Daoy (cell line): Measurements from ENCODE around the gene AKR1C3. TPM values are rescaled to one million over a fixed set of nuclear protein-coding genes. Genes with fewer than 3 reads are reported as not detected.
A peak's percentile ranks its signal among the peaks of the same experiment; 100 is the strongest.
"Not testable (repeated sequence)": the region's sequence is repeated elsewhere in the genome, so short reads cannot be mapped to it uniquely, and the experiment has no call there.

ENCODE experiments used
- DNase-seq: peaks from one replicate; pipeline ENCODE4 v3.0.0-alpha.2; 2015; ENCODE audit warnings: low read depth
- total RNA-seq: library from RNA; depleted of rRNA; stranded (reverse); fragments of >200 nt; shearing (Covaris generic); gene quantifications from 2 replicates; pipeline ENCODE4 v1.2.3, GENCODE V29; 2014; rRNA removed

AKR1C3 gene
- total RNA-seq = 2.1 and 4.3 TPM in 2 replicates

GRCh38 chr10:5094265-5095205 lies at the start of gene AKR1C3:
TSS of gene AKR1C3 (plus strand) at chr10:5094414. CDS start at chr10:5094445, 31 bp downstream.
- peak; percentile 41 for DNase-seq

GRCh38 chr10:5045095-5045494 lies 49.1 kb upstream of the AKR1C3 start:
- DNase-seq = no peak

GRCh38 chr10:5046410-5046809 lies 47.8 kb upstream of the AKR1C3 start:
- no peak for DNase-seq

- not testable (repeated sequence) for DNase-seq
These were observed 47.2 kb upstream of the AKR1C3 start for GRCh38 chr10:5047055-5047454.

- no peak for DNase-seq
These were observed 46.1 kb upstream of the AKR1C3 start for GRCh38 chr10:5047912-5048628.

GRCh38 chr10:5052951-5053500 lies 41.2 kb upstream of the AKR1C3 start:
- DNase-seq = not testable (repeated sequence)

GRCh38 chr10:5054831-5055230 lies 39.4 kb upstream of the AKR1C3 start:
- not testable (repeated sequence) for DNase-seq

GRCh38 chr10:5059267-5059666 lies 34.9 kb upstream of the AKR1C3 start:
- not testable (repeated sequence) for DNase-seq

GRCh38 chr10:5060791-5061190 lies 33.4 kb upstream of the AKR1C3 start:
- DNase-seq = not testable (repeated sequence)

GRCh38 chr10:5064656-5065055 lies 29.6 kb upstream of the AKR1C3 start:
- DNase-seq = no peak

- DNase-seq = no peak
These were observed 25.8 kb upstream of the AKR1C3 start for GRCh38 chr10:5068274-5068984.

GRCh38 chr10:5070648-5071410 lies 23.4 kb upstream of the AKR1C3 start:
- DNase-seq = no peak

GRCh38 chr10:5071411-5072198 lies 22.6 kb upstream of the AKR1C3 start:
- peak; percentile 41 for DNase-seq

GRCh38 chr10:5073659-5074058 lies 20.6 kb upstream of the AKR1C3 start:
- DNase-seq = no peak

- no peak for DNase-seq
These were observed 17.6 kb upstream of the AKR1C3 start for GRCh38 chr10:5076615-5077014.

- no peak for DNase-seq
These were observed 15.6 kb upstream of the AKR1C3 start for GRCh38 chr10:5078547-5079180.

- DNase-seq = no peak
These were observed 14.8 kb upstream of the AKR1C3 start for GRCh38 chr10:5079306-5079830.

- no peak for DNase-seq
These were observed 14.4 kb upstream of the AKR1C3 start for GRCh38 chr10:5079836-5080235.

- DNase-seq = no peak
These were observed 13.1 kb upstream of the AKR1C3 start for GRCh38 chr10:5081091-5081490.
